BE2C (cell line): ENCODE data around the gene CCDC63.
A peak's percentile ranks its signal among the peaks of the same experiment; 100 is the strongest.

ENCODE experiments used
- DNase-seq: peaks from one replicate; pipeline ENCODE4 v3.0.0-alpha.2; 2020
- H3K27me3 ChIP-seq: fragments of 250-450 bp; sonication (Bioruptor Pico); 2 replicates; pipeline ENCODE4 v1.5.1; 2020; ENCODE audit warnings: mild to moderate bottlenecking
- H3K36me3 ChIP-seq: fragments of 250-450 bp; sonication (Bioruptor Pico); 2 replicates; pipeline ENCODE4 v1.5.1; 2020; ENCODE audit warnings: mild to moderate bottlenecking
- H3K4me1 ChIP-seq: fragments of 250-450 bp; sonication (Bioruptor Pico); 2 replicates; pipeline ENCODE4 v1.5.1; 2020
- H3K4me3 ChIP-seq: 2 replicates; pipeline ENCODE4 v1.5.1; 2011; ENCODE audit warnings: low read depth, low read length
- H3K9me3 ChIP-seq: fragments of 250-450 bp; sonication (Bioruptor Pico); 2 replicates; pipeline ENCODE4 v1.5.1; 2020
- TF ChIP-seq, protein P1 (sequence below): IDR thresholded peaks from 2 replicates; pipeline ENCODE4 v1.5.1; 2012; ENCODE audit warnings: mild to moderate bottlenecking, low read depth, low read length

The CCDC63 gene

DNA sequence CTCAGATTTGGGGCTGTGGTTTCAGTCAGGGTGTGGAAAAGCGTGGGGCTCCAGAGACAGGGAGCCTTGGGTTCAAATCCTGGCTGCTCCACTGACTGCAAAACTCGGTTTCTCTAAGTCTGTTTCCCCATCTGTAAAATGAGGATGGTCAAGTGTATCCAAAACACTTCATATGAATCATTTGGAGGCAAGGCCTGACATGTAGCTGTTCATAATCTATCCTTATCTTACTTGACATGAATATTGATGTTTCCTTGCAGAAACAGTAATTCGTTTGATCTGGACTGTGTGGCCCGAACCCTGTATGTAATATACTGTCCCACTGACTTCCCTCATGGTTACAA, 1.5 kb upstream of the CCDC63 start:
- Histone ChIP-seq H3K4me1 (no peaks in the 10 kb centered on the region), H3K27me3 (peaks cover 13% of the 10 kb centered on the region), H3K36me3 (no peaks in the 10 kb centered on the region), H3K4me3 (no peak overlapping the region), H3K9me3 (no peaks in the 10 kb centered on the region)
- TF ChIP-seq, protein P1, sequence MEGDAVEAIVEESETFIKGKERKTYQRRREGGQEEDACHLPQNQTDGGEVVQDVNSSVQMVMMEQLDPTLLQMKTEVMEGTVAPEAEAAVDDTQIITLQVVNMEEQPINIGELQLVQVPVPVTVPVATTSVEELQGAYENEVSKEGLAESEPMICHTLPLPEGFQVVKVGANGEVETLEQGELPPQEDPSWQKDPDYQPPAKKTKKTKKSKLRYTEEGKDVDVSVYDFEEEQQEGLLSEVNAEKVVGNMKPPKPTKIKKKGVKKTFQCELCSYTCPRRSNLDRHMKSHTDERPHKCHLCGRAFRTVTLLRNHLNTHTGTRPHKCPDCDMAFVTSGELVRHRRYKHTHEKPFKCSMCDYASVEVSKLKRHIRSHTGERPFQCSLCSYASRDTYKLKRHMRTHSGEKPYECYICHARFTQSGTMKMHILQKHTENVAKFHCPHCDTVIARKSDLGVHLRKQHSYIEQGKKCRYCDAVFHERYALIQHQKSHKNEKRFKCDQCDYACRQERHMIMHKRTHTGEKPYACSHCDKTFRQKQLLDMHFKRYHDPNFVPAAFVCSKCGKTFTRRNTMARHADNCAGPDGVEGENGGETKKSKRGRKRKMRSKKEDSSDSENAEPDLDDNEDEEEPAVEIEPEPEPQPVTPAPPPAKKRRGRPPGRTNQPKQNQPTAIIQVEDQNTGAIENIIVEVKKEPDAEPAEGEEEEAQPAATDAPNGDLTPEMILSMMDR = no peak
- DNase-seq = no peak

DNA sequence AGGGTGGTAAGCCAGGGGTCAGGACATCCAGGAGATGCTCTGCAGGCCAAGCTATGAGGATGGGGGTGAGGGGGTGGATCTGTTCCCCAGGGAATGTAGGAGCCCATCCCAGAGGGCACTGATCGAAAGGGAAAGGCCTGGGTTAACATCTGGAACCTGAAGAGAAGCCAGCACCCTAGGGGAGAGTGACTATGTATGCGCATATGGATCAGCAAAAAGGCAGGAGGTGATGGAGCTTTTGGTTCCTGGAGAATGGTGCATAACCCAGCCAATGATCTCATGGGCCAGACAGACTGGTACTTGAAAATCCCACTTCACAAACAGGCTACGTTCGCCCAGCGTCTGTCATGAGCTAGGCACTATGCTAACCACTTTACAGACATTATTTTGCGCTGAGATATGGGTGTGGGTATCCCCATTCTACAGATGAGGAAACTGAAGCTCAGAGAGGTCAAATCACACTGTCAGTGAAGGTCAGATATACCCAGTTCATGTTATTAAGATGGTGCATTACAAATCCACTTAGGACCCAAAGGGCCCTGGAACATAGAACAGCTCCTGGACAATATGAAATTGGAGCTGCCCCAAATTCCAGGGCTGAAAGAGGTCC, 1.6 kb downstream of the CCDC63 start:
- H3K9me3 ChIP-seq = no peaks in the 10 kb centered on the region
- TF ChIP-seq, protein P1 = no peak
- no peaks in the 10 kb centered on the region for H3K36me3 ChIP-seq
- DNase-seq = no peak
- H3K4me3 ChIP-seq = no peak overlapping the region
- H3K4me1 ChIP-seq = no peaks in the 10 kb centered on the region
- peaks cover 13% of the 10 kb centered on the region for H3K27me3 ChIP-seq

DNA sequence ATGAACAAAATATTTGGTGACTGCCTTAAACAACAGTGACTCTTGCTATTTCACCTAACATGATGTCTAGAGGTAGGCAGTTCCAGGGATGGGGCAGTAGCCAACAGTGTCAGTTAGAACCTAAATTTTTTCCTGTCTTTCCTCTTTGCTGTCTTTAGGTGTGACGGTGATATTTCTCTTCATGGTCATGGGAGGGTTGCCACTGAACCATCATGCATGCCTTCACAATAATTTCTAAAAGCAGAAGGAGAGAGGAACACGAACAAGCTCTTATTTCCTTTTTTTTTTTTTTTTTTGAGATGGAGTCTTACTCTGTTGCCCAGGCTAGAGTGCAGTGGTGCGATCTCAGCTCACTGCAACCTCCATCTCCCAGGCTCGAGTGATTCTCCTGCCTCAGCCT, 2.4 kb downstream of the CCDC63 start:
- TF ChIP-seq, protein P1 = no peak
- no peaks in the 10 kb centered on the region for H3K9me3 ChIP-seq
- no peaks in the 10 kb centered on the region for H3K36me3 ChIP-seq
- H3K27me3 ChIP-seq = peaks cover 13% of the 10 kb centered on the region
- DNase-seq = no peak
- H3K4me1 ChIP-seq = no peaks in the 10 kb centered on the region
- no peak overlapping the region for H3K4me3 ChIP-seq

DNA sequence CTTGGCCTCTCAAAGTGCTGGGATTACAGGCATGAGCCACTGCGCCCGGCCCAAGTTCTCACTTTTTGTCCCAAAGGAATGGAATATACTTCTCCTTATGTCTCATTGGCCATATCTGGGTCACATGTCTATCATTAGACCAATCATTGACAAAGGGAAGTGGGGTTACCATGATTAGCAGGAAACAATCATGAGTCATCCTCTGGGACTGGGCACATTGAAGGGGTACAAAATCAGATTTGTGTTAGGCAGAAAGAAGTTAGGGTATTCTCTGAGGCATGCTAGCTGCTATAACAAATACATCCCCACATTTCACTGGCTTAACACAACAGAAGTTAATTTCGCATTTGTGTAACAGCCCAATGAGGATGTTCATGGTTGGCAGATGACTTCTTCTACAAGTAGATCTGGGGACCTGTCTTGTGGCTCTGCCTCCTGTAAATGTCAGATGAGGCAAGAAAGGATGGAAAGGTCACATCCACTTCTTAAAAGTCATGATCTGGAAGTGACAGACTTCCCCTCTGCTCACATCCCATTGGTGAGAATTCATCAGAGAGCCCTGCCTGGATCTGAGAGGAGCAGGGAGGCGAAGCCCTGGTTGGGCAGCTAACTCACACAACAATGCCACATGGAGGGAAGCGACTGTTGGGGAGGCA, 3.1 kb downstream of the CCDC63 start:
- Histone ChIP-seq H3K9me3 (no peaks in the 10 kb centered on the region), H3K36me3 (no peaks in the 10 kb centered on the region), H3K27me3 (peaks cover 13% of the 10 kb centered on the region), H3K4me3 (no peak overlapping the region), H3K4me1 (no peaks in the 10 kb centered on the region)
- DNase-seq = no peak
- TF ChIP-seq, protein P1 = no peak

DNA sequence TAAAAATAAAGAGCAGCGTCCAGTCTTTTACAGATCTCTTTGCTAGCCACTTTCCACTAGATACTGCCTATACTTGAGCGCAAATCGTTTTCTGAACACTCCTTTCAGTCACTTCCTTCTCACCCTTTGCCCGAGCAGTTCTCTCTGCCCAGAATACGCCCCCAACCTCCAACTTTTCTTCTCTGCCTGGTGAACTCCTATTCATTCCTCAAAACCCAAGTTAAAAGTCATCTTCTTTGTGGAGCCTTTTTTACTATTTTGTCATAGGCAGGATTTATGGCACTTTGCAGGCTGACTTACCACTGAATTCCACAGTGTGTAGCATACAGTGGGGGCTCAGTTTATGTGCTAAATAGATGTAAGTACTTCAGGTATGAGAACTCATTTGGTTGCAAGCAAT, 4.0 kb downstream of the CCDC63 start:
- no peak for DNase-seq
- Histone ChIP-seq H3K36me3 (no peaks in the 10 kb centered on the region), H3K4me1 (no peaks in the 10 kb centered on the region), H3K4me3 (no peak overlapping the region), H3K27me3 (peaks cover 13% of the 10 kb centered on the region), H3K9me3 (no peaks in the 10 kb centered on the region)
- TF ChIP-seq, protein P1 = no peak

DNA sequence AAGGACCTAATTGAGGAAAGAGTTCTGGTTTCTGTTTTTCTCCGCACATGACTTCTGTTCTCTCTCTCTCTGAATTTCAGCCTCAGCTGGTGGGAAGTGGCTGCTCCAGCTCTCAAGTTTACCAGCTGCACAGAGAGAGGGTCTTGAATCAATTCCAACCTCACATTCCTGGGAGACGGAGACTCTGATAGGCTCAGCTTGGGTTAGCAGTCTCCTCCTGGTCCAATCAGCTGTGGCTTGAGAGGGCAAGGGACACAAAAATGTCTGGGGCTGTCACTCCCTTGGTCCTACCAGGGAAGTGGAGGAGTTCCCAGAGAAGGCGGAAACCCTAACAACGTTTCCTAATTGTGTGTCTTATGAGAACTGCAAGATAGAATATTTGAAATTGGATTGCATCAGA, 7.0 kb downstream of the CCDC63 start:
- TF ChIP-seq, protein P1 = no peak
- peak; percentile 23 for DNase-seq
- Histone ChIP-seq H3K36me3 (no peaks in the 10 kb centered on the region), H3K9me3 (no peaks in the 10 kb centered on the region), H3K4me3 (no peak overlapping the region), H3K27me3 (no peaks in the 10 kb centered on the region), H3K4me1 (no peaks in the 10 kb centered on the region)
